HL-60/S4 treated with phorbol 12-myristate 13-acetate at 8.2 ng/mL for 4 days and 3 days (cell line): Measurements from ENCODE around the gene RNU5D-1.
"Not testable (repeated sequence)": the region's sequence is repeated elsewhere in the genome, so short reads cannot be mapped to it uniquely, and the experiment has no call there.

Experiments used
- in situ Hi-C: fragments of 300-500 bp; cut with MboI; formaldehyde crosslinking; loops from 2 replicates; pipeline ENCODE4 v1.15.0; 2022; ENCODE audit warnings: low sequenced_read_pairs

The RNU5D-1 gene

GRCh38 chr1:44700573-44700972, 30.4 kb downstream of the RNU5D-1 start:
- in situ Hi-C loops, result no loop called here

- in situ Hi-C loops, result not testable (repeated sequence)
These were observed 31.6 kb downstream of the RNU5D-1 start for GRCh38 chr1:44699375-44699774.

- in situ Hi-C loops, result no loop called here
These were observed 32.8 kb downstream of the RNU5D-1 start for GRCh38 chr1:44698138-44698537.

GRCh38 chr1:44696789-44697345, 34.1 kb downstream of the RNU5D-1 start:
- in situ Hi-C loops, result no loop called here

- in situ Hi-C loops, result no loop called here
These were observed 34.9 kb downstream of the RNU5D-1 start for GRCh38 chr1:44696101-44696500.

GRCh38 chr1:44695671-44696070, 35.3 kb downstream of the RNU5D-1 start:
- in situ Hi-C loops, result no loop called here

- in situ Hi-C loops, result no loop called here
These were observed 36.0 kb downstream of the RNU5D-1 start for GRCh38 chr1:44694863-44695478.

GRCh38 chr1:44693900-44694299, 37.1 kb downstream of the RNU5D-1 start:
- in situ Hi-C loops, result no loop called here

- in situ Hi-C loops, result no loop called here
These were observed 37.8 kb downstream of the RNU5D-1 start for GRCh38 chr1:44693159-44693558.

- in situ Hi-C loops, result no loop called here
These were observed 41.6 kb downstream of the RNU5D-1 start for GRCh38 chr1:44689447-44689765.

- in situ Hi-C loops, result no loop called here
These were observed 42.1 kb downstream of the RNU5D-1 start for GRCh38 chr1:44688760-44689446.

GRCh38 chr1:44685881-44686280, 45.1 kb downstream of the RNU5D-1 start:
- in situ Hi-C loops, result no loop called here

GRCh38 chr1:44685218-44685617, 45.8 kb downstream of the RNU5D-1 start:
- in situ Hi-C loops, result no loop called here

GRCh38 chr1:44684525-44684924, 46.4 kb downstream of the RNU5D-1 start:
- in situ Hi-C loops, result no loop called here

GRCh38 chr1:44682883-44683265, 48.1 kb downstream of the RNU5D-1 start:
- in situ Hi-C loops, result no loop called here

GRCh38 chr1:44681905-44682882, 48.8 kb downstream of the RNU5D-1 start:
- in situ Hi-C loops, result no loop called here
